Naive thymus-derived CD4-positive, alpha-beta T cell (primary cell): Measurements from ENCODE around the gene ACOXL. TPM values are rescaled to one million over a fixed set of nuclear protein-coding genes. Genes with fewer than 3 reads are reported as not detected.

ENCODE experiments used
- ATAC-seq: fragments of 150-1000 bp; cut with Tn5 transposase; 2 replicates; pipeline ENCODE4 v1.10.0; 2021; ENCODE audit warnings: mild to moderate bottlenecking, moderate library complexity
- CTCF ChIA-PET: fragments of 350-600 bp; sonication (Branson Sonifier 250); formaldehyde crosslinking; loops from one replicate; lab custom pipeline; 2021; ENCODE audit warnings: antibody characterized with exemption; lab: Charles Lee
- POLR2A ChIA-PET: fragments of 350-600 bp; sonication (Branson Sonifier 250); formaldehyde crosslinking; loops from one replicate; lab custom pipeline; 2021; ENCODE audit warnings: antibody characterized with exemption, inconsistent platforms; lab: Charles Lee
- DNase-seq, 9 donors: peaks; one replicate each; pipeline versions ENCODE4 v3.0.0 to v3.0.0-alpha.2; 2020 to 2022; ENCODE audit warnings: mixed read lengths in 1 of 9
- H3K27ac ChIP-seq: one replicate; pipeline ENCODE4 v1.7.0; 2013; ENCODE audit warnings: mild to moderate bottlenecking, low read depth, low read length, moderate library complexity
- H3K27me3 ChIP-seq, 2 donors: one replicate each; pipeline ENCODE4 v1.7.0; 2013; ENCODE audit warnings: low read length in 2 of 2, mild to moderate bottlenecking in 2 of 2, moderate library complexity in 2 of 2; ENCODE audit not compliant: control insufficient read depth in 2 of 2, insufficient read depth in 2 of 2
- H3K36me3 ChIP-seq, 3 experiments: 1 replicate in 2 of 3; 2 replicates in 1 of 3; pipeline ENCODE4 v1.7.0; 2013; ENCODE audit warnings: low read length in 3 of 3, mild to moderate bottlenecking in 3 of 3, moderate library complexity in 1 of 3; ENCODE audit not compliant: insufficient read depth in 3 of 3, control insufficient read depth in 2 of 3
- H3K4me1 ChIP-seq, 2 donors: one replicate each; pipeline ENCODE4 v1.7.0; 2013; ENCODE audit warnings: low read length in 2 of 2, mild to moderate bottlenecking in 2 of 2, moderate library complexity in 1 of 2; ENCODE audit not compliant: control insufficient read depth in 2 of 2, insufficient read depth in 2 of 2
- H3K4me3 ChIP-seq: 2 replicates; pipeline ENCODE4 v1.7.0; 2013; ENCODE audit warnings: mild to moderate bottlenecking, low read length
- H3K9me3 ChIP-seq, 3 experiments: 1 replicate in 2 of 3; 2 replicates in 1 of 3; pipeline ENCODE4 v1.7.0; 2013; ENCODE audit warnings: low read length in 3 of 3; ENCODE audit not compliant: control insufficient read depth in 2 of 3
- H3K27ac Mint-ChIP-seq, 9 donors: one replicate each; pipeline ENCODE4 v1.8.0; 2020 to 2022; ENCODE audit warnings: mixed read lengths in 9 of 9, mild to moderate bottlenecking in 8 of 9, moderate library complexity in 5 of 9, inconsistent platforms in 2 of 9
- H3K27me3 Mint-ChIP-seq, 5 donors: one replicate each; pipeline ENCODE4 v1.8.0; 2021 to 2022; ENCODE audit warnings: mixed read lengths in 5 of 5, mild to moderate bottlenecking in 1 of 5
- H3K36me3 Mint-ChIP-seq, 5 donors: one replicate each; pipeline ENCODE4 v1.8.0; 2020 to 2022; ENCODE audit warnings: mixed read lengths in 5 of 5, mild to moderate bottlenecking in 3 of 5, inconsistent platforms in 1 of 5
- H3K4me1 Mint-ChIP-seq, 7 donors: one replicate each; pipeline ENCODE4 v1.8.0; 2020 to 2022; ENCODE audit warnings: mixed read lengths in 7 of 7, mild to moderate bottlenecking in 3 of 7, inconsistent platforms in 1 of 7
- H3K4me3 Mint-ChIP-seq, 10 donors: one replicate each; pipeline ENCODE4 v1.8.0; 2020 to 2022; ENCODE audit warnings: mild to moderate bottlenecking in 10 of 10, mixed read lengths in 10 of 10, moderate library complexity in 6 of 10, inconsistent platforms in 2 of 10
- H3K9me3 Mint-ChIP-seq, 11 donors: one replicate each; pipeline ENCODE4 v1.8.0; 2020 to 2022; ENCODE audit warnings: mixed read lengths in 11 of 11, mild to moderate bottlenecking in 4 of 11, inconsistent platforms in 1 of 11, moderate library complexity in 1 of 11
- intact Hi-C, 2 donors: fragments of 100-400 bp; cut with micrococcal nuclease; formaldehyde crosslinking; loops; one replicate each; pipeline ENCODE4 v1.15.1; 2023
- polyA plus RNA-seq, 2 donors: library from polyadenylated mRNA; unstranded; fragments of 300-500 nt; fragmentation: Illumina TruSeq; gene quantifications; one replicate each; pipeline ENCODE4 v1.2.3, GENCODE V29; 2021
- total RNA-seq, 6 experiments: library from RNA in 5 of 6; stranded (reverse) in 5 of 6; gene quantifications; 1 replicate in 5 of 6; 2 replicates in 1 of 6; pipeline ENCODE4 v1.2.3 and lab custom pipeline; 2021 to 2026

ACOXL gene
- total and polyA plus RNA-seq, 7 experiments from 2014 or later: 0.29 TPM; not detected in 6

DNA sequence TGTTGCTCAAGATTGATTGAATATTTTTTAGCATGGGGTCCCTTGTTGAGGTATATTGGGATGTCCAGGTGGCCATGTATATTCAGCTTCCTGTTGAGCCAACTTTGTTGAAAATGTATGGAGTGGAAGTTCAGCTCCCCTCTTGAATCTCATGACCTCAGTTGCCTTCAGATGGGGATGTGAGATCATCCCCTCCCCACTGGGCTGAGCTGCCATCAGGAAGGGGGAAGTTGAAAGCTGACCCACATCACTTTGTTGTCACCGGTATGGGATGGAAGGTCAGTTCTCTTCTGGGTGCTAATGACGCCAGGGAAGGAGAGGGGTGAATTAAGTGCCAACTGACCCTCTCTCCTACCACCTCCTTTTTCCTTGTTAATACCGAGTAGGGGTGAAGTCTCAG, 33.9 kb downstream of the ACOXL start:
- peaks cover 0 to 6% (median 0%) of the 10 kb centered on the region in 5 donors for H3K36me3 Mint-ChIP-seq
- H3K36me3 ChIP-seq: no peaks in the 10 kb centered on the region
- H3K4me1 ChIP-seq: no peaks in the 10 kb centered on the region
- intact Hi-C loops: no loop called here
- no peak overlapping the region for H3K4me3 ChIP-seq
- no peak overlapping the region for H3K4me3 Mint-ChIP-seq
- ChIA-PET CTCF (no interaction called here), POLR2A (no interaction called here)
- H3K27me3 Mint-ChIP-seq: peaks cover 12 to 65% (median 30%) of the 10 kb centered on the region in 5 donors
- DNase-seq (no peak), ATAC-seq (no peak)
- H3K9me3 Mint-ChIP-seq: peaks cover 0 to 21% (median 6%) of the 10 kb centered on the region in 11 donors
- no peaks in the 10 kb centered on the region for H3K9me3 ChIP-seq
- H3K4me1 Mint-ChIP-seq: no peaks in the 10 kb centered on the region
- no peaks in the 10 kb centered on the region for H3K27me3 ChIP-seq
- no peak overlapping the region for H3K27ac Mint-ChIP-seq
- H3K27ac ChIP-seq: no peak overlapping the region

DNA sequence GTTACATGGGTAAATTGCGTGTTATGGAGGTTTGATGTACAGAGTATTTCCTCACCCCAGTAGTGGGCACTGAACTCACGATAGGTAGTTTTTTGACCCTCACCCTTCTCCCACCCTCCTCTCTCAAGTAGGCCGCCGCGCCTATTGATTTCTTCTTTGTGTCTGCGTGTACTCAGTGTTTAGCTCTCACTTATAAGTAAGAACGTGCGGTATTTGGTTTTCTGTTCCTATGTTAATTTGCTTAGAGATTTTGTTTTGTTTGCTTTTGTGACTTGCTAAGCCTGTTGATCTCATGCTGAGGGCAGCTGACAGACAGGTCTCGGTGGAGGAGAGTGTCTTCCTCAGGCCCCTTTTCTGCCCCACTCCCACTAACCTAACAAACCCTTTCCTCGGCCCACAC, 36.2 kb downstream of the ACOXL start:
- no peak overlapping the region for H3K27ac Mint-ChIP-seq
- peaks cover 0 to 21% (median 6%) of the 10 kb centered on the region in 11 donors for H3K9me3 Mint-ChIP-seq
- Histone ChIP-seq H3K9me3 (no peaks in the 10 kb centered on the region), H3K27ac (no peak overlapping the region), H3K36me3 (no peaks in the 10 kb centered on the region), H3K27me3 (no peaks in the 10 kb centered on the region), H3K4me3 (no peak overlapping the region), H3K4me1 (no peaks in the 10 kb centered on the region)
- DNase-seq: no peak
- no peak overlapping the region for H3K4me3 Mint-ChIP-seq
- ChIA-PET POLR2A (no interaction called here), CTCF (no interaction called here)
- peaks cover 4 to 53% (median 20%) of the 10 kb centered on the region in 5 donors for H3K27me3 Mint-ChIP-seq
- peaks cover 0 to 6% (median 0%) of the 10 kb centered on the region in 5 donors for H3K36me3 Mint-ChIP-seq
- no peak for ATAC-seq
- intact Hi-C loops: no loop called here
- no peaks in the 10 kb centered on the region for H3K4me1 Mint-ChIP-seq

DNA sequence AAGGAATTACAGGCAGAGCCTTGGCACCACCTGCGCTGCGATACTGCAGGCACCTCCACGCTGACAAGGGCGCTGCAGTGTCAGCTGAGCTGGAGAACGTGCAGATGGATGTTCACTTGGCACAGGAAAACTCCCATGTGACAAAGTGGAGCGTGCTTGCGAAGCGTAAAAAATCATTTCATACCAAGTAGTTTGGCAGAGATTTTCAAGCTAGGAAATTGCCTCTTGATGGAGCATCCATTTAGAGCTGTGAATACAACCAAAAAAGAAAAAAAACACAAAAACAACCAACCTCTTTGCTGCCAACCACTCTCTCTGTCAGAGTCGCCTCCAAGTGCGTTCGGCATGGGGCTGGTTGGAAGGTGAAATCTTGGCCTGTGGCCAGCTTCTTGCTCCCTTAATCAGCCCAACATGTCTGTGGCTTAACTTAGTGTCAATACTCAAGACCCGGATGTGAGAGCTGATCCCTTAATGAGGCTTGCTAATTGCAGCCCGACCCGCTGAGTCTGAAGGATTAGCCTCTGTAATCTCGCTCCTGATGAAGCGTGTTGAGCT, 38.1 kb downstream of the ACOXL start:
- Histone ChIP-seq H3K27ac (no peak overlapping the region), H3K4me1 (no peaks in the 10 kb centered on the region), H3K9me3 (no peaks in the 10 kb centered on the region), H3K36me3 (no peaks in the 10 kb centered on the region), H3K4me3 (no peak overlapping the region), H3K27me3 (no peaks in the 10 kb centered on the region)
- no peak overlapping the region for H3K27ac Mint-ChIP-seq
- intact Hi-C loops: no loop called here
- no peak overlapping the region for H3K4me3 Mint-ChIP-seq
- H3K9me3 Mint-ChIP-seq: peaks cover 0 to 10% (median 6%) of the 10 kb centered on the region in 11 donors
- H3K27me3 Mint-ChIP-seq: peaks cover 8 to 46% (median 18%) of the 10 kb centered on the region in 5 donors
- ChIA-PET POLR2A (no interaction called here), CTCF (no interaction called here)
- DNase-seq (no peak), ATAC-seq (no peak)
- H3K36me3 Mint-ChIP-seq: peaks cover 0 to 6% (median 0%) of the 10 kb centered on the region in 5 donors
- no peaks in the 10 kb centered on the region for H3K4me1 Mint-ChIP-seq

DNA sequence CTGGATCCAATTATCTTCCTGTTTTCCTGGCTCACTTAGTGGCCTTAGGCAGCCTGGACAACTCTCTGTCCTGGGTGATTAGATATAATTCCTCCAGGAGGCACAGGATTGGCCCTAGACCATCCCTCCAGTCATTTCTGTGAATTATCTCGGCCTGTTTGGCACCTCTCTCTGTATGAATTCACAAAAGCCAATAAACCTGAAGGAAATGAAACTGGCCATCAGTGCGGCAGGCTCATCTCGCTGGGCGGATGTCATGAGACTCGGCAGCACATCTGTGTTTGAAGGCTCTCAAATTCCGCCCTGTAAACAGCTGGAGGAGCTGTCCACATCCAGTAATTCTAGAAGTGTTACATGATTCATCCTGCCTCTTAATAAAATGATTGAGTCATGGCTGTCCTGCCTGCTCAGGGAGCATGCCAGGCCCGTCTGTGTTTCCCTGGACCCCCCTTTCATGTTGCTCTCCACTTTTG, 38.6 kb downstream of the ACOXL start:
- Mint-ChIP-seq H3K4me1 (no peaks in the 10 kb centered on the region), H3K27me3 (peaks cover 8 to 42% (median 13%) of the 10 kb centered on the region in 5 donors), H3K9me3 (peaks cover 0 to 6% (median 2%) of the 10 kb centered on the region in 11 donors), H3K4me3 (no peak overlapping the region), H3K27ac (no peak overlapping the region), H3K36me3 (peaks cover 0 to 6% (median 0%) of the 10 kb centered on the region in 5 donors)
- Histone ChIP-seq H3K36me3 (no peaks in the 10 kb centered on the region), H3K4me3 (no peak overlapping the region), H3K27me3 (no peaks in the 10 kb centered on the region), H3K27ac (no peak overlapping the region), H3K9me3 (no peaks in the 10 kb centered on the region), H3K4me1 (no peaks in the 10 kb centered on the region)
- POLR2A ChIA-PET: no interaction called here
- ATAC-seq (no peak), DNase-seq (no peak)
- CTCF ChIA-PET: no interaction called here
- intact Hi-C loops: no loop called here

DNA sequence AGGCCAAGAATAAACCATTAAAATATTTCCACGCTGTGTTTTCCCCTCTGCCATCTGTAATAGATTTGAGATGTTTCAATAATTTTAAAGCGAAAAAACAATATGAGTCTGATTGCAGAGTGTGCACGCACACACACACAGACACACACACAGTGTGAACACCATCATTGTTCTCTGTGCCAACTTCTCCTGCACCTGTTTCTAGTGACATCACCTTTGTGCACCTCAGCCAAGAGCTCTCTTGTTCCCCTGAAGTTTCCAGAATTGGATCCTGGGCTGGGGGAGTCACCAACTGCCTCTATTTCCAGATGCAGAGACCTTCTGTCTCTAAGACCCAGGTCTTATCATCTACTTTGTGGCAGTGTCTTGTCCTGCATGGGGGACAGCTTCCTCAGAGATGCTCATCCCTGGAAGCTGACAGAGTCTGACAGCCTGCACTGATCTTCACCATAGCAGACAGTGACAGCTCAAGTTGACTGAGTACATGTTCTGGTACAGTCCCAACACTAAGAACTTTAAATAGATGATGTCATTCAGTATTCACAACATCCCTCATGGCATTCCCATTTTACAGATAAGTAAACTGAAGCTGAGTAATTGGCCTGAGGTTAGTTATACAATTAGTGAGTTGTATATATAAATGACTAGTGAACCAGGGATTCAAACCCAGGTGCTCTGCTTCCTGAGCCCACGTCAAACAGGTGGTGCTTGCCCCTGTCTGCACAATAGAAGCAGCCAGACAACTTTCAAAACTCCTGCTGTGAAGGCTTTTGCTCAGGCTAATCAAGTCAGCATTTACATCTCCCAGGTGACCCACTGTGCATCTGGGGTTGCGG, 39.4 kb downstream of the ACOXL start:
- intact Hi-C loops: no loop called here
- H3K36me3 Mint-ChIP-seq: peaks cover 0 to 4% (median 0%) of the 10 kb centered on the region in 5 donors
- no peaks in the 10 kb centered on the region for H3K9me3 ChIP-seq
- H3K9me3 Mint-ChIP-seq: peaks cover 0 to 4% (median 0%) of the 10 kb centered on the region in 11 donors
- H3K36me3 ChIP-seq: no peaks in the 10 kb centered on the region
- ChIA-PET POLR2A (no interaction called here), CTCF (no interaction called here)
- H3K27me3 Mint-ChIP-seq: peaks cover 8 to 42% (median 15%) of the 10 kb centered on the region in 5 donors
- no peak overlapping the region for H3K4me3 ChIP-seq
- H3K27ac ChIP-seq: no peak overlapping the region
- DNase-seq (no peak), ATAC-seq (no peak)
- no peaks in the 10 kb centered on the region for H3K4me1 ChIP-seq
- no peak overlapping the region for H3K27ac Mint-ChIP-seq
- no peaks in the 10 kb centered on the region for H3K27me3 ChIP-seq
- H3K4me3 Mint-ChIP-seq: no peak overlapping the region
- H3K4me1 Mint-ChIP-seq: no peaks in the 10 kb centered on the region

DNA sequence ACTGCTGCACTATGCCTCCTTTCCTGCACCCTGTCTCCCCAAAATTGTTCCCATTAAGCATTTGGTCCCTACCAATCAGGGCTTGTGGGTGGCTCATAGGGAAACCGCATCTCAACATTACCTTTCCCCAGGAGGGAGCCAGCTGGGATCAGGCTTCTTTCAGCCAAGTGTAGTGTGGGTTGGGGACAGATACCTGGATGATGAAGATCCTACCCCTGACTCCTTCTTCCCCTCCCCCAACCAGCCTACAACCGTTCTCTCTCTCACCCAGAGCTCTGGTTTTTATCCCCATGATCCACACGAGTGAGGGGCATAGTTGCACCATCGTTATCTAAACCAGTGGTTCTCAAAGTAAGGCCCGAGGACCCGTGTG, 40.0 kb downstream of the ACOXL start:
- ChIA-PET POLR2A (no interaction called here), CTCF (no interaction called here)
- Histone ChIP-seq H3K4me3 (no peak overlapping the region), H3K4me1 (no peaks in the 10 kb centered on the region), H3K36me3 (no peaks in the 10 kb centered on the region), H3K9me3 (no peaks in the 10 kb centered on the region), H3K27me3 (no peaks in the 10 kb centered on the region), H3K27ac (no peak overlapping the region)
- no peaks in the 10 kb centered on the region for H3K36me3 Mint-ChIP-seq
- DNase-seq (no peak), ATAC-seq (no peak)
- no peak overlapping the region for H3K27ac Mint-ChIP-seq
- intact Hi-C loops: no loop called here
- peaks cover 0 to 4% (median 0%) of the 10 kb centered on the region in 11 donors for H3K9me3 Mint-ChIP-seq
- no peak overlapping the region for H3K4me3 Mint-ChIP-seq
- peaks cover 8 to 43% (median 18%) of the 10 kb centered on the region in 5 donors for H3K27me3 Mint-ChIP-seq
- H3K4me1 Mint-ChIP-seq: no peaks in the 10 kb centered on the region
